ENCODE measurements around the gene RUNX2. TPM values are rescaled to one million over a fixed set of nuclear protein-coding genes. Genes with fewer than 3 reads are reported as not detected.

RUNX2 gene
- total and polyA plus RNA-seq, 2 of the 8 experiments (the other 6 are each of a cell fraction or from before 2014, with no cell fraction given), result 0.26 to 1.2 TPM

DNA sequence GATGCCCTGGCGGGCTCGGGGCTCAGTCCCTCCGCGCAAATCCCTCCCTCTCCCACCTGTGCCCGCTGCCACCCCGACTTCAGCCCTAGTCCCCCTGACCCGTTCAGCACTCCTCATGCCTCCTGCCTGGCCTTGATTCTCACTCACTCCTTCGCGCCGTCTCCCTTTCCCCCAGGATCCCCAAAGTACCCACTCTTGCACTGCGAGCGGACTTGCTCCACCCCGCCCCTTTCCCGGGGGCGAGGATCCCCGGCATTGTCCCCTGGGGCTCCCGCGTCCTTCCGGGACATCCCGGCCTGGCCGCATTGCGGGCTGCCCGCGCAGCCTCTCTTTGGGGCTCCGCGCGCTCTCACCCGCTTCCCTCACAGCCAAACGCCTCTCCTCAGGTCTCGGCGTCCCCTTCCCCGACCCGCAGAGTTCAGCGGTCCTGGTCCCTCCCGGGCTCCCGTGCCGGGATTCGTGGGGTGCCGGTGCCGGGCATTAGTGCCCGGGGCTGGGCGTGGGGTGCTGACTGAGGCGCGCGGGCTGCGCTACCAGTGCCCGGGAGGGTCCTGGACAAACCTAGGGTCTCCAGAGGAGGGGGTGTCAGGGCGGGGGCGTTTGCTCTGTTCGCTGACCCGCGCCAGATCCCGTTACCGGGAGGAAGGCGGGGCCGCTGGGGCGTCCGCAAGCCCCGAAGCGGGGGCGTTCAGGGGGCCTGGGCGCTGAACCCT is 95.1 kb downstream of the RUNX2 start (continued):
- TF ChIP-seq, protein P1, sequence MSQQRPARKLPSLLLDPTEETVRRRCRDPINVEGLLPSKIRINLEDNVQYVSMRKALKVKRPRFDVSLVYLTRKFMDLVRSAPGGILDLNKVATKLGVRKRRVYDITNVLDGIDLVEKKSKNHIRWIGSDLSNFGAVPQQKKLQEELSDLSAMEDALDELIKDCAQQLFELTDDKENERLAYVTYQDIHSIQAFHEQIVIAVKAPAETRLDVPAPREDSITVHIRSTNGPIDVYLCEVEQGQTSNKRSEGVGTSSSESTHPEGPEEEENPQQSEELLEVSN (IDR thresholded peaks at IDR 0.05), result peak; percentile 47
- no peak for TF ChIP-seq JUN (IDR thresholded peaks at IDR 0.05; ENCODE audit: low read depth, low read length)
- TF ChIP-seq RAD21 (IDR thresholded peaks at IDR 0.05 in 1 of 2, conservative IDR thresholded peaks at IDR 0.05 in 1 of 2; ENCODE audit: low read depth in 2 of 2, low read length in 2 of 2), result no peak; a peak in 1 of 4 replicates
- TF ChIP-seq KDM4A (IDR thresholded peaks at IDR 0.05; ENCODE audit: low read depth, low read length, severe bottlenecking), result peak; percentile 98
- TF ChIP-seq, protein P2, sequence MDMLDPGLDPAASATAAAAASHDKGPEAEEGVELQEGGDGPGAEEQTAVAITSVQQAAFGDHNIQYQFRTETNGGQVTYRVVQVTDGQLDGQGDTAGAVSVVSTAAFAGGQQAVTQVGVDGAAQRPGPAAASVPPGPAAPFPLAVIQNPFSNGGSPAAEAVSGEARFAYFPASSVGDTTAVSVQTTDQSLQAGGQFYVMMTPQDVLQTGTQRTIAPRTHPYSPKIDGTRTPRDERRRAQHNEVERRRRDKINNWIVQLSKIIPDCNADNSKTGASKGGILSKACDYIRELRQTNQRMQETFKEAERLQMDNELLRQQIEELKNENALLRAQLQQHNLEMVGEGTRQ (IDR thresholded peaks at IDR 0.05; ENCODE audit: low read length), result no peak
- no peak for TF ChIP-seq SIRT6 (IDR thresholded peaks at IDR 0.05; ENCODE audit: low read length)
- no peak for TF ChIP-seq ZNF274 (IDR thresholded peaks at IDR 0.05; ENCODE audit: borderline replicate concordance, extremely low read depth, low read length)
- peak; percentile 68 for TF ChIP-seq EZH2 (IDR thresholded peaks at IDR 0.05; ENCODE audit: low read depth, low read length, severe bottlenecking)
- no peak for TF ChIP-seq PHF8 (conservative IDR thresholded peaks at IDR 0.05; ENCODE audit: low read depth, low read length)
- peak; percentile 51; the same call in 1 of the 2 replicates for TF ChIP-seq EGR1 (IDR thresholded peaks at IDR 0.05; ENCODE audit: borderline replicate concordance, low read depth, low read length)
- no peak for TF ChIP-seq TEAD4 (IDR thresholded peaks at IDR 0.05; ENCODE audit: low read depth, low read length)
- TF ChIP-seq RNF2 (IDR thresholded peaks at IDR 0.05; ENCODE audit: borderline replicate concordance, low read depth, low read length, missing control alignments, poor library complexity, severe bottlenecking), result peak; percentile 39
- TF ChIP-seq, protein P3, sequence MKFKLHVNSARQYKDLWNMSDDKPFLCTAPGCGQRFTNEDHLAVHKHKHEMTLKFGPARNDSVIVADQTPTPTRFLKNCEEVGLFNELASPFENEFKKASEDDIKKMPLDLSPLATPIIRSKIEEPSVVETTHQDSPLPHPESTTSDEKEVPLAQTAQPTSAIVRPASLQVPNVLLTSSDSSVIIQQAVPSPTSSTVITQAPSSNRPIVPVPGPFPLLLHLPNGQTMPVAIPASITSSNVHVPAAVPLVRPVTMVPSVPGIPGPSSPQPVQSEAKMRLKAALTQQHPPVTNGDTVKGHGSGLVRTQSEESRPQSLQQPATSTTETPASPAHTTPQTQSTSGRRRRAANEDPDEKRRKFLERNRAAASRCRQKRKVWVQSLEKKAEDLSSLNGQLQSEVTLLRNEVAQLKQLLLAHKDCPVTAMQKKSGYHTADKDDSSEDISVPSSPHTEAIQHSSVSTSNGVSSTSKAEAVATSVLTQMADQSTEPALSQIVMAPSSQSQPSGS (IDR thresholded peaks at IDR 0.05; ENCODE audit: low read length), result no peak
- TF ChIP-seq SP1 (IDR thresholded peaks at IDR 0.05; ENCODE audit: low read depth, low read length), result no peak

Measured in H1 (cell line).